ENCODE data around the gene CBFA2T2. TPM values are rescaled to one million over a fixed set of nuclear protein-coding genes. Genes with fewer than 3 reads are reported as not detected.

Gene CBFA2T2
- total and polyA plus RNA-seq, 10 of the 15 experiments (the other 5 are each of a cell fraction or from before 2014, with no cell fraction given): 0.61 to 8.6 (median 5.5) TPM

- TF ChIP-seq, protein P1, sequence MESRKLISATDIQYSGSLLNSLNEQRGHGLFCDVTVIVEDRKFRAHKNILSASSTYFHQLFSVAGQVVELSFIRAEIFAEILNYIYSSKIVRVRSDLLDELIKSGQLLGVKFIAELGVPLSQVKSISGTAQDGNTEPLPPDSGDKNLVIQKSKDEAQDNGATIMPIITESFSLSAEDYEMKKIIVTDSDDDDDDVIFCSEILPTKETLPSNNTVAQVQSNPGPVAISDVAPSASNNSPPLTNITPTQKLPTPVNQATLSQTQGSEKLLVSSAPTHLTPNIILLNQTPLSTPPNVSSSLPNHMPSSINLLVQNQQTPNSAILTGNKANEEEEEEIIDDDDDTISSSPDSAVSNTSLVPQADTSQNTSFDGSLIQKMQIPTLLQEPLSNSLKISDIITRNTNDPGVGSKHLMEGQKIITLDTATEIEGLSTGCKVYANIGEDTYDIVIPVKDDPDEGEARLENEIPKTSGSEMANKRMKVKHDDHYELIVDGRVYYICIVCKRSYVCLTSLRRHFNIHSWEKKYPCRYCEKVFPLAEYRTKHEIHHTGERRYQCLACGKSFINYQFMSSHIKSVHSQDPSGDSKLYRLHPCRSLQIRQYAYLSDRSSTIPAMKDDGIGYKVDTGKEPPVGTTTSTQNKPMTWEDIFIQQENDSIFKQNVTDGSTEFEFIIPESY (IDR thresholded peaks at IDR 0.05): no peak
- TF ChIP-seq POLR2A (IDR thresholded peaks at IDR 0.05; ENCODE audit: low read depth, low read length): no peak
Observed at GRCh38 chr20:33694639-33695012, 204.7 kb downstream of the CBFA2T2 start (continued).

DNA sequence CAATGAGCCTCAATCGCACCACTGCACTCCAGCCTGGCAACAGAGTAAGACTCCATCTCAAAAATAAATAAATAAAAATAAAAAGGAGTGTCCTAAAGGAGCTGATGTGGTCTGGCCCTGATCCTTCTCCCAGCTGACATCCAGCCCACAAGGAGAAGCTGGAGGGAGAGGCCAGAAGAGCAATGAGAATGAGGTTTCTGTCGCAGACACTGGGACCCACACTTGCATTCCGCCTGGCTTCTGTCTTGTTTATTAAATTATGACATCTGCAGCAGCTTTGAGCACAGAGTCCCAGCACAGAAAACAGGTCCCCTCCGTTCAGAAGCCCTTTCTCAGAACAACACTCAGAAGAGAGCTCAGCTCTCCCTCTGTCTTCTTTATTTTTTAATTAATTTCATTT lies 206.6 kb downstream of the CBFA2T2 start:
- no peaks in the 10 kb centered on the region for H3K4me1 ChIP-seq (ENCODE audit: control insufficient read depth, insufficient read depth, low read length)
- TF ChIP-seq, protein P2, sequence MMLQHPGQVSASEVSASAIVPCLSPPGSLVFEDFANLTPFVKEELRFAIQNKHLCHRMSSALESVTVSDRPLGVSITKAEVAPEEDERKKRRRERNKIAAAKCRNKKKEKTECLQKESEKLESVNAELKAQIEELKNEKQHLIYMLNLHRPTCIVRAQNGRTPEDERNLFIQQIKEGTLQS (IDR thresholded peaks at IDR 0.05; ENCODE audit: borderline replicate concordance, extremely low read depth, low read depth, low read length): no peak
- TF ChIP-seq TARDBP (IDR thresholded peaks at IDR 0.05; ENCODE audit: borderline replicate concordance): no peak
- no peak for TF ChIP-seq CHD2 (IDR thresholded peaks at IDR 0.05; ENCODE audit: borderline replicate concordance, low read depth, low read length)
- no peak for TF ChIP-seq POLR2AphosphoS2 (IDR thresholded peaks at IDR 0.05; ENCODE audit: low read depth, low read length)
- no peak for TF ChIP-seq EED (IDR thresholded peaks at IDR 0.05; ENCODE audit: low read depth)
- TF ChIP-seq ELK1 (IDR thresholded peaks at IDR 0.05; ENCODE audit: low read depth, low read length): no peak
- no peaks in the 10 kb centered on the region for H3K79me2 ChIP-seq (ENCODE audit: control insufficient read depth, insufficient read depth, low read length)
- DNase-seq (ENCODE audit: low read depth, low spot score) (no peak), FAIRE-seq (no peak), ATAC-seq (no peak)
- in situ Hi-C loops (cut with MboI) (no loop called here), intact Hi-C loops (cut with micrococcal nuclease; ENCODE audit: unreplicated experiment) (no loop called here)
- no peaks in the 10 kb centered on the region for H3K9me3 ChIP-seq (replicated peaks; ENCODE audit: control insufficient read depth, insufficient read depth, low read length)
- ChIA-PET SMC1A (ENCODE audit: uncharacterized antibody, unreplicated experiment) (no interaction called here), POLR2A (interaction anchor here (0.6 kb wide), 1 partner anchor 262 kb away, joined by 3 read pairs; no protein-coding TSS in a partner anchor), RAD21 (ENCODE audit: unreplicated experiment) (no interaction called here), CTCF (no interaction called here)
- no peak overlapping the region for H3K4me3 ChIP-seq
- H3K9ac ChIP-seq (ENCODE audit: control insufficient read depth, insufficient read depth, low read length): no peak overlapping the region
- H2AFZ ChIP-seq (ENCODE audit: control insufficient read depth, low read depth, low read length): no peak overlapping the region
- no peaks in the 10 kb centered on the region for H3K27me3 ChIP-seq (replicated peaks in 1 of 2; ENCODE audit: control insufficient read depth in 2 of 2, insufficient read depth in 2 of 2, low read length in 1 of 2)
- H3K36me3 ChIP-seq (ENCODE audit: control insufficient read depth in 2 of 2, insufficient read depth in 2 of 2, low read length in 1 of 2): no peaks in the 10 kb centered on the region
- no peak overlapping the region for H3K27ac ChIP-seq (ENCODE audit: control insufficient read depth, insufficient read depth)
- H3K4me2 ChIP-seq (ENCODE audit: control insufficient read depth, insufficient read depth): no peak overlapping the region
- 72% methylated on average over 4 of the region's 4 CpGs for WGBS (ENCODE audit: insufficient coverage, insufficient replicate concordance, low lambda C conversion rate, missing lambda C conversion rate)
- no TSS peak for BruUV-seq (replicated peaks)
- no peaks in the 10 kb centered on the region for H4K20me1 ChIP-seq (ENCODE audit: control insufficient read depth, insufficient read depth)
